Brain pericyte (primary cell): ENCODE results near the gene APPL1.
"Not testable (repeated sequence)": the region's sequence is repeated elsewhere in the genome, so short reads cannot be mapped to it uniquely, and the experiment has no call there.

Experiments
- DNase-seq: peaks from one replicate; pipeline ENCODE4 v3.0.0-alpha.2; 2012; ENCODE audit warnings: low read depth, low spot score

Gene APPL1

GRCh38 chr3:57268416-57268815 is 40.9 kb downstream of the APPL1 start:
- no peak for DNase-seq

GRCh38 chr3:57274845-57275244 is 47.3 kb downstream of the APPL1 start:
- DNase-seq = no peak

- DNase-seq = no peak
Measured at GRCh38 chr3:57275393-57275792, 47.9 kb downstream of the APPL1 start.

GRCh38 chr3:57278237-57278636 is 50.7 kb downstream of the APPL1 start:
- DNase-seq = no peak

GRCh38 chr3:57279685-57280084 is 52.2 kb downstream of the APPL1 start:
- DNase-seq = no peak

- no peak for DNase-seq
Measured at GRCh38 chr3:57281715-57282114, 54.2 kb downstream of the APPL1 start.

- no peak for DNase-seq
Measured at GRCh38 chr3:57283334-57283733, 55.8 kb downstream of the APPL1 start.

GRCh38 chr3:57287205-57287604 is 59.7 kb downstream of the APPL1 start:
- DNase-seq = no peak

- no peak for DNase-seq
Measured at GRCh38 chr3:57288403-57288802, 60.9 kb downstream of the APPL1 start.

- DNase-seq = no peak
Measured at GRCh38 chr3:57292159-57292896, 64.8 kb downstream of the APPL1 start, which contains the start of gene ASB14. Gene ASB14 (minus strand): TSS chr3:57292685. CDS start chr3:57292033, 652 bp downstream.

- no peak for DNase-seq
Measured at GRCh38 chr3:57292897-57293526, 65.5 kb downstream of the APPL1 start.

GRCh38 chr3:57298041-57298440 is 70.5 kb downstream of the APPL1 start:
- DNase-seq = no peak

- DNase-seq = not testable (repeated sequence)
Measured at GRCh38 chr3:57303520-57303919, 76.0 kb downstream of the APPL1 start.

GRCh38 chr3:57309769-57310360 is 82.3 kb downstream of the APPL1 start:
- no peak for DNase-seq

GRCh38 chr3:57314204-57314603 is 86.7 kb downstream of the APPL1 start:
- DNase-seq = no peak
